Testis (tissue), 2 donors: ENCODE measurements around the gene GMPS.

Experiments used
- POLR2A ChIP-seq: fragments of 450-650 bp; IDR thresholded peaks from one replicate; pipeline ENCODE4 v1.6.1; 2017; ENCODE audit warnings: antibody characterized with exemption, mild to moderate bottlenecking, moderate library complexity
- TF ChIP-seq, protein P1 (sequence below), 3 experiments: fragments of 450-650 bp in 2 of 3; fragments of 200-600 bp in 1 of 3; sonication (generic) in 1 of 3; IDR thresholded peaks; one replicate each; pipeline ENCODE4 v1.5.1; 2016 to 2019; ENCODE audit warnings: antibody characterized with exemption in 3 of 3, mild to moderate bottlenecking in 2 of 3, moderate library complexity in 1 of 3

DNA sequence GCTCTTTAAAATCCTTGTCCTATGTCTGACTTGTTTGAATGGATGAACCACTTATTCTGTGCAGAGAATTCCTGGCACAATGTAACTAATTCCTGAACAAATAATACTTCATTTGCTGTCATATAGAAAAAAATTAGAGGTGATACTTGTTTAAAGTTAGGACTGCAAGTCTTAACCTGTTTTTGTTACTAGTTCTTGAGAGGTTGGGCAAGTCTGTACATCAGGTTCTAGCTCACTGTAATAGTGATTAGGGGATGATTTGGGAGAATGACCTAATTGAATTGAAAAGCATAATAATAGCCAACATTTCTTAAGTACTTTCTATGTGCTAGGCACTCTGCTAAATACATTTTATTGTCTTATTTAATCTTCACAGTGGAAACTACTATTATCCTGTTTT is 49.3 kb downstream of the GMPS start:
- no peak for TF ChIP-seq POLR2A
- TF ChIP-seq, protein P1, sequence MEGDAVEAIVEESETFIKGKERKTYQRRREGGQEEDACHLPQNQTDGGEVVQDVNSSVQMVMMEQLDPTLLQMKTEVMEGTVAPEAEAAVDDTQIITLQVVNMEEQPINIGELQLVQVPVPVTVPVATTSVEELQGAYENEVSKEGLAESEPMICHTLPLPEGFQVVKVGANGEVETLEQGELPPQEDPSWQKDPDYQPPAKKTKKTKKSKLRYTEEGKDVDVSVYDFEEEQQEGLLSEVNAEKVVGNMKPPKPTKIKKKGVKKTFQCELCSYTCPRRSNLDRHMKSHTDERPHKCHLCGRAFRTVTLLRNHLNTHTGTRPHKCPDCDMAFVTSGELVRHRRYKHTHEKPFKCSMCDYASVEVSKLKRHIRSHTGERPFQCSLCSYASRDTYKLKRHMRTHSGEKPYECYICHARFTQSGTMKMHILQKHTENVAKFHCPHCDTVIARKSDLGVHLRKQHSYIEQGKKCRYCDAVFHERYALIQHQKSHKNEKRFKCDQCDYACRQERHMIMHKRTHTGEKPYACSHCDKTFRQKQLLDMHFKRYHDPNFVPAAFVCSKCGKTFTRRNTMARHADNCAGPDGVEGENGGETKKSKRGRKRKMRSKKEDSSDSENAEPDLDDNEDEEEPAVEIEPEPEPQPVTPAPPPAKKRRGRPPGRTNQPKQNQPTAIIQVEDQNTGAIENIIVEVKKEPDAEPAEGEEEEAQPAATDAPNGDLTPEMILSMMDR (IDR thresholded peaks at IDR 0.05) = no peak
